ENCODE results near the gene ELOVL6. TPM values are rescaled to one million over a fixed set of nuclear protein-coding genes. Genes with fewer than 3 reads are reported as not detected.
A peak's percentile ranks its signal among the peaks of the same experiment; 100 is the strongest.

The ELOVL6 gene
- total and polyA plus RNA-seq, 9 of the 15 experiments (the other 6 are each of a cell fraction or from before 2014, with no cell fraction given), result 18.3 to 82.6 (median 46.0) TPM

- TF ChIP-seq PKNOX1 (IDR thresholded peaks at IDR 0.05), result 0 out of 2 replicates have a peak, but pooled peaks have one; percentile 17
Observed at GRCh38 chr4:110190249-110190648, 8.2 kb downstream of the ELOVL6 start (continued).

GRCh38 chr4:110188113-110188512, 10.3 kb downstream of the ELOVL6 start:
- 50% methylated on average over 1 of the region's 1 CpG for WGBS (ENCODE audit: insufficient coverage, low coverage, missing lambda C conversion rate)
- Histone ChIP-seq H3K27ac (ENCODE audit: extremely low read depth, low read depth, low read length) (no peak overlapping the region), H4K20me1 (replicated peaks; ENCODE audit: control insufficient read depth, insufficient read depth, low read length) (peaks cover 6% of the 10 kb centered on the region; the same call in 1 of the 2 replicates), H3K9me3 (replicated peaks; ENCODE audit: control insufficient read depth, insufficient read depth, low read depth, low read length) (no peaks in the 10 kb centered on the region), H2AFZ (ENCODE audit: low read depth, low read length) (no peak overlapping the region), H3K9me1 (ENCODE audit: control insufficient read depth, insufficient read depth, low read length) (no peaks in the 10 kb centered on the region), H3K36me3 (ENCODE audit: control insufficient read depth, insufficient read depth, low read length) (peaks cover 80% of the 10 kb centered on the region), H3K4me2 (ENCODE audit: insufficient read depth, low read length) (no peak overlapping the region), H3K4me1 (replicated peaks in 1 of 2; ENCODE audit: control insufficient read depth in 2 of 2, insufficient read depth in 2 of 2, low read length in 2 of 2) (peaks cover 3 to 33% of the 10 kb centered on the region in 2 experiments; a peak in 4 of 5 replicates), H3K79me2 (ENCODE audit: control insufficient read depth, insufficient read depth, low read length) (peaks cover 68% of the 10 kb centered on the region), H3K4me3 (no peak overlapping the region), H3K27me3 (ENCODE audit: control insufficient read depth in 2 of 2, insufficient read depth in 2 of 2, low read length in 2 of 2) (no peaks in the 10 kb centered on the region), H3K9ac (ENCODE audit: insufficient read depth in 1 of 2, low read depth in 2 of 2, low read length in 2 of 2) (no peak overlapping the region)
- POLR2A ChIA-PET, result interaction anchor here (0.7 to 1.1 kb wide), 4 partner anchors 8 to 87 kb away, joined by 3 read pairs; no protein-coding TSS in a partner anchor
- no peak for FAIRE-seq
- ATAC-seq, result no peak
- TF ChIP-seq NEUROD1 (IDR thresholded peaks at IDR 0.05; ENCODE audit: borderline replicate concordance, low read depth, low read length, partially characterized antibody) (no peak), MEF2A (IDR thresholded peaks at IDR 0.05; ENCODE audit: control insufficient read depth, low read depth, low read length) (no peak), ZMIZ1 (IDR thresholded peaks at IDR 0.05; ENCODE audit: low read depth in 2 of 2, low read length in 2 of 2) (no peak), CBFA2T2 (conservative IDR thresholded peaks at IDR 0.05) (no peak)
- in situ Hi-C loops (cut with MboI), result no loop called here
- BruUV-seq (replicated peaks), result no TSS peak
- intact Hi-C loops (cut with micrococcal nuclease), result no loop called here
- CTCF ChIA-PET (ENCODE audit: low intra/inter-chr PET ratio), result no interaction called here
- DNase-seq (ENCODE audit: extremely low read depth in 1 of 4, low spot score in 3 of 4), result no peak
